HCT116 (cell line): ENCODE data around the gene TARBP2. TPM values are rescaled to one million over a fixed set of nuclear protein-coding genes. Genes with fewer than 3 reads are reported as not detected.
A peak's percentile ranks its signal among the peaks of the same experiment; 100 is the strongest.

ENCODE experiments used
- ATAC-seq: fragments of 200-7000 bp; cut with Tn5 transposase; 2 replicates; pipeline ENCODE4 v1.9.1; 2020; ENCODE audit warnings: mild to moderate bottlenecking, moderate library complexity
- BruUV-seq: library from RNA; stranded (reverse); fragments of 400-500 nt; replicated peaks from 2 replicates; lab custom pipeline; 2021; lab: Mats Ljungman, UMichigan
- CTCF ChIA-PET: fragments of 300-600 bp; sonication (Branson Sonifier 250); formaldehyde crosslinking; loops from one replicate; lab custom pipeline; 2021; ENCODE audit warnings: antibody characterized with exemption; lab: Charles Lee
- POLR2A ChIA-PET: fragments of 300-600, 350-600 bp; sonication (Branson Sonifier 250); formaldehyde crosslinking; loops from one replicate; lab custom pipeline; 2021; ENCODE audit warnings: antibody characterized with exemption; lab: Charles Lee
- RAD21 ChIA-PET, 2 experiments: fragments of 300-600 bp; sonication (Branson Sonifier 250); formaldehyde crosslinking; loops; one replicate each; lab custom pipeline; 2023; ENCODE audit warnings: low total read pairs in 2 of 2; ENCODE audit not compliant: uncharacterized antibody in 2 of 2, unreplicated experiment in 2 of 2, low non-redundant PET in 1 of 2; lab: Charles Lee
- DNase-seq: peaks from one replicate; pipeline ENCODE4 v3.0.0-alpha.2; 2010; ENCODE audit warnings: low read depth, low spot score
- H2AFZ ChIP-seq: fragments of 200-600 bp; shearing (Covaris generic), sonication (generic); 2 replicates; pipeline ENCODE4 v1.6.1; 2017; ENCODE audit warnings: low read depth, mixed run types, mixed read lengths, antibody characterized with exemption, low read length; ENCODE audit not compliant: poor library complexity, severe bottlenecking
- H3K27ac ChIP-seq: 2 replicates; pipeline ENCODE4 v1.5.1; 2012; ENCODE audit warnings: low read depth, low read length
- H3K27me3 ChIP-seq: fragments of 200-600 bp; sonication (generic); 2 replicates; pipeline ENCODE4 v1.6.1; 2016; ENCODE audit warnings: mixed run types, low read length, mixed read lengths; ENCODE audit not compliant: insufficient read depth
- H3K36me3 ChIP-seq, 2 experiments: fragments of 200-500 bp in 1 of 2; fragments of 200-600 bp in 1 of 2; sonication (Bioruptor generic) in 1 of 2; sonication (generic) in 1 of 2; 2 replicates each; pipeline versions ENCODE4 v1.5.1 to v1.6.1; 2014 to 2016; ENCODE audit warnings: low read length in 2 of 2, inconsistent platforms in 1 of 2, mixed read lengths in 1 of 2, mixed run types in 1 of 2; ENCODE audit not compliant: insufficient read depth in 2 of 2, control insufficient read depth in 1 of 2
- H3K4me1 ChIP-seq, 2 experiments: fragments of 200-600 bp in 1 of 2; sonication (generic) in 1 of 2; 2 replicates each; pipeline versions ENCODE4 v1.5.1 to v1.6.1; 2012 to 2017; ENCODE audit warnings: low read length in 2 of 2, inconsistent platforms in 1 of 2, mild to moderate bottlenecking in 1 of 2, mixed read lengths in 1 of 2, mixed run types in 1 of 2, moderate library complexity in 1 of 2; ENCODE audit not compliant: insufficient read depth in 2 of 2, control insufficient read depth in 1 of 2
- H3K4me2 ChIP-seq: fragments of 200-600 bp; sonication (generic); 2 replicates; pipeline ENCODE4 v1.6.1; 2017; ENCODE audit warnings: mixed run types, low read length, mixed read lengths
- H3K4me3 ChIP-seq, 2 experiments: fragments of 200-600 bp in 1 of 2; sonication (generic) in 1 of 2; replicated peaks in 1 of 2; 2 replicates each; pipeline ENCODE4 v1.5.1; 2011 to 2016; ENCODE audit warnings: low read length in 2 of 2, control low read depth in 1 of 2, low read depth in 1 of 2, mild to moderate bottlenecking in 1 of 2, mixed read lengths in 1 of 2, mixed run types in 1 of 2
- H3K79me2 ChIP-seq: fragments of 200-600 bp; sonication (generic); 2 replicates; pipeline ENCODE4 v1.6.1; 2017; ENCODE audit warnings: mild to moderate bottlenecking, mixed run types, low read length, moderate library complexity, mixed read lengths; ENCODE audit not compliant: insufficient read depth
- H3K9ac ChIP-seq: fragments of 200-600 bp; sonication (generic); 2 replicates; pipeline ENCODE4 v1.6.1; 2016; ENCODE audit warnings: low read length, mixed read lengths
- H3K9me2 ChIP-seq: fragments of 200-600 bp; sonication (generic), shearing (Covaris generic); 2 replicates; pipeline ENCODE4 v1.6.1; 2017; ENCODE audit warnings: mixed run types, mild to moderate bottlenecking, moderate library complexity; ENCODE audit not compliant: insufficient read depth
- H3K9me3 ChIP-seq, 2 experiments: fragments of 200-500 bp in 1 of 2; fragments of 200-600 bp in 1 of 2; sonication (Bioruptor generic) in 1 of 2; sonication (generic) in 1 of 2; 2 replicates each; pipeline ENCODE4 v1.6.1; 2014 to 2017; ENCODE audit warnings: low read length in 2 of 2, mixed read lengths in 2 of 2, inconsistent platforms in 1 of 2, low read depth in 1 of 2, mild to moderate bottlenecking in 1 of 2, mixed run types in 1 of 2, moderate library complexity in 1 of 2; ENCODE audit not compliant: control insufficient read depth in 1 of 2, insufficient read depth in 1 of 2
- H4K20me1 ChIP-seq: fragments of 200-600 bp; sonication (generic), shearing (Covaris generic); 2 replicates; pipeline ENCODE4 v1.6.1; 2017; ENCODE audit warnings: mixed run types, mild to moderate bottlenecking, moderate library complexity; ENCODE audit not compliant: insufficient read depth
- CBX3 ChIP-seq: IDR thresholded peaks from 2 replicates; pipeline ENCODE4 v1.6.1; 2012; ENCODE audit warnings: low read depth
- CEBPB ChIP-seq: IDR thresholded peaks from 2 replicates; pipeline ENCODE4 v1.6.1; 2012; ENCODE audit warnings: low read depth
- EGR1 ChIP-seq: IDR thresholded peaks from 2 replicates; pipeline ENCODE4 v1.6.1; 2012; ENCODE audit warnings: low read depth
- EZH2phosphoT487 ChIP-seq: fragments of 200-600 bp; IDR thresholded peaks from 2 replicates; pipeline ENCODE4 v1.6.1; 2018; ENCODE audit warnings: antibody characterized with exemption, borderline replicate concordance
- POLR2A ChIP-seq: IDR thresholded peaks from 2 replicates; pipeline ENCODE4 v1.7.0; 2011; ENCODE audit warnings: borderline replicate concordance; ENCODE audit not compliant: insufficient read depth, insufficient read length; ENCODE audit errors: extremely low read depth
- POLR2AphosphoS5 ChIP-seq: IDR thresholded peaks from 2 replicates; pipeline ENCODE4 v1.6.1; 2011; ENCODE audit warnings: mild to moderate bottlenecking, low read depth, low read length, moderate library complexity
- SIN3A ChIP-seq: IDR thresholded peaks from 2 replicates; pipeline ENCODE4 v1.6.1; 2012; ENCODE audit warnings: low read depth
- SP1 ChIP-seq: IDR thresholded peaks from 2 replicates; pipeline ENCODE4 v1.6.1; 2012; ENCODE audit warnings: low read depth
- SRF ChIP-seq: IDR thresholded peaks from 2 replicates; pipeline ENCODE4 v1.6.1; 2012; ENCODE audit warnings: low read depth
- TCF7L2 ChIP-seq: IDR thresholded peaks from 2 replicates; pipeline ENCODE4 v1.7.0; 2011; ENCODE audit warnings: borderline replicate concordance, inconsistent platforms; ENCODE audit not compliant: insufficient read depth, insufficient read length; ENCODE audit errors: extremely low read depth
- YY1 ChIP-seq: IDR thresholded peaks from 2 replicates; pipeline ENCODE4 v1.6.1; 2011; ENCODE audit warnings: low read length, low read depth, moderate library complexity, mild to moderate bottlenecking; ENCODE audit not compliant: insufficient replicate concordance; ENCODE audit errors: extremely low read depth
- ZFX ChIP-seq: fragments of 450-650 bp; IDR thresholded peaks from 2 replicates; pipeline ENCODE4 v1.6.1; 2017
- ZNF274 ChIP-seq: fragments of 200-500 bp; sonication (Bioruptor generic); IDR thresholded peaks from 2 replicates; pipeline ENCODE4 v1.6.1; 2014; ENCODE audit warnings: mild to moderate bottlenecking, low read depth, low read length, inconsistent platforms
- intact Hi-C: fragments of 100-400 bp; cut with micrococcal nuclease; formaldehyde crosslinking; loops from 2 replicates; pipeline ENCODE4 v1.10.0; 2022
- total RNA-seq: library from RNA; stranded (reverse); gene quantifications from one replicate; pipeline ENCODE4 v1.2.1, GENCODE V29; 2021; ENCODE audit not compliant: unreplicated experiment
- TF ChIP-seq, protein P1 (sequence below): IDR thresholded peaks from 2 replicates; pipeline ENCODE4 v1.6.1; 2011; ENCODE audit warnings: mild to moderate bottlenecking, low read length, moderate library complexity; ENCODE audit not compliant: insufficient replicate concordance; ENCODE audit errors: extremely low read depth
- TF ChIP-seq, protein P2 (sequence below): IDR thresholded peaks from 2 replicates; pipeline ENCODE4 v1.6.1; 2012
- TF ChIP-seq, protein P3 (sequence below): IDR thresholded peaks from 2 replicates; pipeline ENCODE4 v1.6.1; 2012
- TF ChIP-seq, protein P4 (sequence below), 3 experiments: fragments of 200-600 bp in 1 of 3; sonication (generic) in 1 of 3; IDR thresholded peaks in 2 of 3; conservative IDR thresholded peaks in 1 of 3; 2 replicates each; pipeline ENCODE4 v1.5.1; 2012 to 2017; ENCODE audit warnings: low read depth in 2 of 3, low read length in 2 of 3, antibody characterized with exemption in 1 of 3, borderline replicate concordance in 1 of 3, control low read depth in 1 of 3, mild to moderate bottlenecking in 1 of 3, mixed read lengths in 1 of 3, mixed run types in 1 of 3, moderate library complexity in 1 of 3; ENCODE audit not compliant: insufficient read depth in 1 of 3

The TARBP2 gene
- total RNA-seq, 1 experiment from 2014 or later: 40.1 TPM

DNA sequence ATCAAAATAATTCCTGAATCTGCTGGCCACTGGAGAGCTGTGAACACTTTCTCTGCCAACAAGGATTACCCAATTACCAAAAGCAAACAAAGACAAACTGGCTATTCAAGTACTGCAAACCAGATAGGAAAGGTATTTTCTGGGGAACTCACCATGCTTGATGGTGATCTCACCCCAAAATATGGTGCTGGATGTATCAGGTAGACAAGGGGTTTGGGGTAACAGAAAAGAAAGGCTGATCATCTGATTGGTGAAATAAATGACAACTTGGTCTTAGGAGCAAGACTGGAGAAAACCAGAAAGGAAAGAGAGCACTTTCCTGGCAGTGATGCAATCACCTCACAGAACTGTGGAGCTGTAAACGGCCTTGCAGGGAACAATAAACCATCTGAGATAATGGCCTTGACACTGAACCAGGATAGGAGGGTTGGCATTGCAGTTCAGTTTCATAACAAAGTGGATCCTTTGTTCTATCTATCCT is 37.2 kb downstream of the TARBP2 start:
- no peak overlapping the region for H3K4me3 ChIP-seq
- RAD21 ChIA-PET: no interaction called here
- ATAC-seq (no peak), DNase-seq (no peak)
- intact Hi-C loops: no loop called here
- no peaks in the 10 kb centered on the region for H4K20me1 ChIP-seq
- no peaks in the 10 kb centered on the region for H3K9me3 ChIP-seq
- H3K36me3 ChIP-seq: peaks cover 11 to 21% of the 10 kb centered on the region in 2 experiments; a peak in 3 of 4 replicates
- POLR2A ChIA-PET: no interaction called here
- TF ChIP-seq, protein P1, sequence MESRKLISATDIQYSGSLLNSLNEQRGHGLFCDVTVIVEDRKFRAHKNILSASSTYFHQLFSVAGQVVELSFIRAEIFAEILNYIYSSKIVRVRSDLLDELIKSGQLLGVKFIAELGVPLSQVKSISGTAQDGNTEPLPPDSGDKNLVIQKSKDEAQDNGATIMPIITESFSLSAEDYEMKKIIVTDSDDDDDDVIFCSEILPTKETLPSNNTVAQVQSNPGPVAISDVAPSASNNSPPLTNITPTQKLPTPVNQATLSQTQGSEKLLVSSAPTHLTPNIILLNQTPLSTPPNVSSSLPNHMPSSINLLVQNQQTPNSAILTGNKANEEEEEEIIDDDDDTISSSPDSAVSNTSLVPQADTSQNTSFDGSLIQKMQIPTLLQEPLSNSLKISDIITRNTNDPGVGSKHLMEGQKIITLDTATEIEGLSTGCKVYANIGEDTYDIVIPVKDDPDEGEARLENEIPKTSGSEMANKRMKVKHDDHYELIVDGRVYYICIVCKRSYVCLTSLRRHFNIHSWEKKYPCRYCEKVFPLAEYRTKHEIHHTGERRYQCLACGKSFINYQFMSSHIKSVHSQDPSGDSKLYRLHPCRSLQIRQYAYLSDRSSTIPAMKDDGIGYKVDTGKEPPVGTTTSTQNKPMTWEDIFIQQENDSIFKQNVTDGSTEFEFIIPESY: no peak
- TF ChIP-seq EGR1 (no peak), ZNF274 (no peak), CEBPB (peak; percentile 29; the same call in 1 of the 2 replicates), CBX3 (no peak)
- H3K9me2 ChIP-seq: no peaks in the 10 kb centered on the region
- H3K9ac ChIP-seq: no peak overlapping the region
- H3K4me1 ChIP-seq: no peaks in the 10 kb centered on the region
- H3K79me2 ChIP-seq: no peaks in the 10 kb centered on the region
- CTCF ChIA-PET: interaction anchor here (1.0 to 1.2 kb wide), 2 partner anchors 138 to 208 kb away, joined by 3 read pairs; partner anchors contain the start of gene ATP5MC2
- no peak overlapping the region for H3K27ac ChIP-seq
- no peak overlapping the region for H3K4me2 ChIP-seq
- H2AFZ ChIP-seq: no peak overlapping the region
- no TSS peak for BruUV-seq
- no peaks in the 10 kb centered on the region for H3K27me3 ChIP-seq

DNA sequence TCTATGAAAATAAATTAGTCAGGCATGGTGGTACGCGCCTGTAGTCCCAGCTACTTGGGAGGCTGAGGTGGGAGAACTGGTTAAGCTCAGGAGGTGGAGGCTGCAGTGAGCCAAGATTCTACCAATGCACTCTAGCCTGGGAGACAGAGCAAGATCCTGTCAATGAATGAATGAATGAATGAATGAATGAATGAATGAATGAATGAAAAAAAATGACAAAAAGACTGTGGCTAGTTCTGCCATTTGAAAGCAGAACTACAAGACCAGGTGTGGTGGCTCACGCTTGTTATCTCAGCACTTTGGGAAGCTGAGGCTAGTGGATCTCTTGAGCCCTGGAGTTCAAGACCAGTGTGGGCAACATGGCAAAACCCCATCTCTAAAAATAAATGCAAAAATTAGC is 38.4 kb downstream of the TARBP2 start:
- peaks cover 0 to 4% of the 10 kb centered on the region in 2 experiments; a peak in 1 of 4 replicates for H3K4me1 ChIP-seq
- BruUV-seq: no TSS peak
- DNase-seq (no peak), ATAC-seq (no peak)
- H2AFZ ChIP-seq: no peak overlapping the region
- no peak overlapping the region for H3K27ac ChIP-seq
- no peaks in the 10 kb centered on the region for H3K9me3 ChIP-seq
- no peaks in the 10 kb centered on the region for H3K79me2 ChIP-seq
- ChIA-PET CTCF (interaction anchor here (1.2 kb wide), 1 partner anchor 207 kb away, joined by 3 read pairs; no protein-coding TSS in a partner anchor), POLR2A (no interaction called here), RAD21 (no interaction called here)
- H3K36me3 ChIP-seq: peaks cover 7 to 12% of the 10 kb centered on the region in 2 experiments; a peak in 3 of 4 replicates
- no peak overlapping the region for H3K9ac ChIP-seq
- no peaks in the 10 kb centered on the region for H3K27me3 ChIP-seq
- H3K4me3 ChIP-seq: no peak overlapping the region
- no peaks in the 10 kb centered on the region for H4K20me1 ChIP-seq
- intact Hi-C loops: no loop called here
- H3K9me2 ChIP-seq: no peaks in the 10 kb centered on the region
- no peak overlapping the region for H3K4me2 ChIP-seq
- TF ChIP-seq EGR1 (no peak), POLR2AphosphoS5 (no peak), POLR2A (no peak), YY1 (no peak), SP1 (no peak), SIN3A (no peak), ZFX (no peak), EZH2phosphoT487 (no peak), SRF (no peak), TCF7L2 (no peak), CBX3 (no peak)
- TF ChIP-seq, protein P2, sequence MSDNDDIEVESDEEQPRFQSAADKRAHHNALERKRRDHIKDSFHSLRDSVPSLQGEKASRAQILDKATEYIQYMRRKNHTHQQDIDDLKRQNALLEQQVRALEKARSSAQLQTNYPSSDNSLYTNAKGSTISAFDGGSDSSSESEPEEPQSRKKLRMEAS: no peak
- TF ChIP-seq, protein P3, sequence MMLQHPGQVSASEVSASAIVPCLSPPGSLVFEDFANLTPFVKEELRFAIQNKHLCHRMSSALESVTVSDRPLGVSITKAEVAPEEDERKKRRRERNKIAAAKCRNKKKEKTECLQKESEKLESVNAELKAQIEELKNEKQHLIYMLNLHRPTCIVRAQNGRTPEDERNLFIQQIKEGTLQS: no peak
- TF ChIP-seq, protein P4, sequence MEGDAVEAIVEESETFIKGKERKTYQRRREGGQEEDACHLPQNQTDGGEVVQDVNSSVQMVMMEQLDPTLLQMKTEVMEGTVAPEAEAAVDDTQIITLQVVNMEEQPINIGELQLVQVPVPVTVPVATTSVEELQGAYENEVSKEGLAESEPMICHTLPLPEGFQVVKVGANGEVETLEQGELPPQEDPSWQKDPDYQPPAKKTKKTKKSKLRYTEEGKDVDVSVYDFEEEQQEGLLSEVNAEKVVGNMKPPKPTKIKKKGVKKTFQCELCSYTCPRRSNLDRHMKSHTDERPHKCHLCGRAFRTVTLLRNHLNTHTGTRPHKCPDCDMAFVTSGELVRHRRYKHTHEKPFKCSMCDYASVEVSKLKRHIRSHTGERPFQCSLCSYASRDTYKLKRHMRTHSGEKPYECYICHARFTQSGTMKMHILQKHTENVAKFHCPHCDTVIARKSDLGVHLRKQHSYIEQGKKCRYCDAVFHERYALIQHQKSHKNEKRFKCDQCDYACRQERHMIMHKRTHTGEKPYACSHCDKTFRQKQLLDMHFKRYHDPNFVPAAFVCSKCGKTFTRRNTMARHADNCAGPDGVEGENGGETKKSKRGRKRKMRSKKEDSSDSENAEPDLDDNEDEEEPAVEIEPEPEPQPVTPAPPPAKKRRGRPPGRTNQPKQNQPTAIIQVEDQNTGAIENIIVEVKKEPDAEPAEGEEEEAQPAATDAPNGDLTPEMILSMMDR (IDR thresholded peaks at IDR 0.05 in 2 of 3, conservative IDR thresholded peaks at IDR 0.05 in 1 of 3; ENCODE audit: borderline replicate concordance in 1 of 3, insufficient read depth in 1 of 3, low read depth in 2 of 3, low read length in 2 of 3): no peak
